RWPE1 (cell line): Measurements from ENCODE around the gene AHCYL1.
A peak's percentile ranks its signal among the peaks of the same experiment; 100 is the strongest.

ENCODE experiments used
- CTCF ChIA-PET: fragments of 350-600 bp; sonication (Branson Sonifier 250); formaldehyde crosslinking; extraction: SDS; loops from one replicate; lab custom pipeline; 2021; lab: Yijun Ruan, JAX
- POLR2A ChIA-PET: fragments of 400-600 bp; formaldehyde crosslinking; extraction: SDS; loops from one replicate; lab custom pipeline; 2020; ENCODE audit warnings: antibody characterized with exemption; ENCODE audit not compliant: low non-redundant PET; lab: Yijun Ruan, JAX
- DNase-seq: peaks from one replicate; pipeline ENCODE4 v3.0.0; 2012; ENCODE audit warnings: low spot score
- H3K27ac ChIP-seq: fragments of 450-650 bp; 2 replicates; pipeline ENCODE4 v1.5.1; 2017
- CTCF ChIP-seq: fragments of 450-650 bp; conservative IDR thresholded peaks from 2 replicates; pipeline ENCODE4 v1.5.1; 2017; ENCODE audit warnings: low read depth, mild to moderate bottlenecking

The AHCYL1 gene

GRCh38 chr1:109991400-109991925 is 6.9 kb downstream of the AHCYL1 start:
- no peak overlapping the region for H3K27ac ChIP-seq
- no peak for TF ChIP-seq CTCF
- ChIA-PET CTCF (interaction anchor here (1.0 kb wide), 1 partner anchor 20 kb away, joined by 4 read pairs; no protein-coding TSS in a partner anchor), POLR2A (no interaction called here)
- no peak for DNase-seq

- no peak for DNase-seq
- H3K27ac ChIP-seq = peak overlapping the region; percentile 49; the same call in 1 of the 2 replicates
- POLR2A ChIA-PET = interaction anchor here (0.6 kb wide), 1 partner anchor 474 kb away, joined by 4 read pairs; no protein-coding TSS in a partner anchor
- TF ChIP-seq CTCF = no peak
- CTCF ChIA-PET = interaction anchor here (0.6 kb wide), 2 partner anchors 14 to 448 kb away, joined by 3 read pairs; no protein-coding TSS in a partner anchor
Measured at GRCh38 chr1:109993885-109994284, 9.3 kb downstream of the AHCYL1 start.

GRCh38 chr1:109994654-109995053 is 10.1 kb downstream of the AHCYL1 start:
- no peak for TF ChIP-seq CTCF
- H3K27ac ChIP-seq = no peak overlapping the region
- POLR2A ChIA-PET = no interaction called here
- CTCF ChIA-PET = interaction anchor here (0.6 kb wide), 1 partner anchor 14 kb away, joined by 3 read pairs; no protein-coding TSS in a partner anchor
- no peak for DNase-seq

GRCh38 chr1:109995536-109995935 is 11.0 kb downstream of the AHCYL1 start:
- no peak for DNase-seq
- H3K27ac ChIP-seq = no peak overlapping the region
- CTCF ChIA-PET = interaction anchor here (0.6 kb wide), 2 partner anchors 96 to 1235 kb away, joined by 3 read pairs; no protein-coding TSS in a partner anchor
- TF ChIP-seq CTCF = no peak
- POLR2A ChIA-PET = interaction anchor here (0.6 kb wide), 1 partner anchor 509 kb away, joined by 3 read pairs; no protein-coding TSS in a partner anchor

GRCh38 chr1:109996476-109996875 is 11.9 kb downstream of the AHCYL1 start:
- ChIA-PET POLR2A (no interaction called here), CTCF (no interaction called here)
- TF ChIP-seq CTCF = no peak
- DNase-seq = no peak
- H3K27ac ChIP-seq = no peak overlapping the region

GRCh38 chr1:109997204-109997866 is 12.8 kb downstream of the AHCYL1 start:
- DNase-seq = no peak
- no peak for TF ChIP-seq CTCF
- ChIA-PET POLR2A (interaction anchor here (1.2 kb wide), 1 partner anchor 13 kb away, joined by 3 read pairs; the partner anchor contains the start of gene AHCYL1), CTCF (interaction anchor here (1.6 kb wide), 1 partner anchor 223 kb away, joined by 6 read pairs; no protein-coding TSS in a partner anchor)
- no peak overlapping the region for H3K27ac ChIP-seq
